K562 (cell line): ENCODE data around the gene CPPED1. TPM values are rescaled to one million over a fixed set of nuclear protein-coding genes. Genes with fewer than 3 reads are reported as not detected.

Experiments used
- ATAC-seq: fragments of 200-7000 bp; cut with Tn5 transposase; 3 replicates; pipeline ENCODE4 v1.9.1; 2020; ENCODE audit warnings: moderate library complexity
- BruUV-seq: library from RNA; stranded (reverse); fragments of 400-500 nt; replicated peaks from 2 replicates; lab custom pipeline; 2021; lab: Mats Ljungman, UMichigan
- CTCF ChIA-PET: fragments of 300-600 bp; formaldehyde crosslinking; extraction: SDS; loops from one replicate; lab custom pipeline; 2021; ENCODE audit warnings: low intra/inter-chr PET ratio; lab: Yijun Ruan, JAX
- POLR2A ChIA-PET: fragments of 300-600, 350-650 bp; sonication (Branson Sonifier 250); formaldehyde crosslinking; extraction: SDS; loops from one replicate; lab custom pipeline; 2021; ENCODE audit warnings: antibody characterized with exemption, inconsistent platforms; lab: Yijun Ruan, JAX
- DNase-seq, 4 experiments: peaks; one replicate each; pipeline versions ENCODE4 v3.0.0 to v3.0.0-alpha.2; 2011 to 2018; ENCODE audit warnings: low spot score in 3 of 4, mixed read lengths in 3 of 4; ENCODE audit errors: extremely low read depth in 1 of 4
- FAIRE-seq: peaks from 2 replicates; lab custom pipeline; 2011; peaks lifted over from hg19 to GRCh38; lab: Jason Lieb, UNC
- H2AFZ ChIP-seq: 2 replicates; pipeline ENCODE4 v1.6.0; 2011; ENCODE audit warnings: low read depth, low read length, control low read depth, inconsistent platforms
- H3K27ac ChIP-seq: fragments of 200-600 bp; 3 replicates; pipeline ENCODE4 v1.8.0; 2011; ENCODE audit warnings: low read depth, mild to moderate bottlenecking, control low read depth, inconsistent platforms, low read length, moderate library complexity, mixed read lengths; ENCODE audit errors: extremely low read depth
- H3K27me3 ChIP-seq, 2 experiments: fragments of 300-600 bp in 1 of 2; 2 replicates in 1 of 2; 3 replicates in 1 of 2; pipeline versions ENCODE4 v1.6.0 to v1.8.0; 2011; ENCODE audit warnings: inconsistent platforms in 2 of 2, low read length in 2 of 2, mild to moderate bottlenecking in 1 of 2, mixed read lengths in 1 of 2, moderate library complexity in 1 of 2; ENCODE audit not compliant: control insufficient read depth in 2 of 2, insufficient read depth in 2 of 2
- H3K36me3 ChIP-seq: fragments of 300-600 bp; 3 replicates; pipeline ENCODE4 v1.8.0; 2011; ENCODE audit warnings: mild to moderate bottlenecking, low read length, inconsistent platforms; ENCODE audit not compliant: control insufficient read depth, insufficient read depth
- H3K4me1 ChIP-seq, 2 experiments: fragments of 200-600 bp in 1 of 2; replicated peaks in 1 of 2; 2 replicates in 1 of 2; 3 replicates in 1 of 2; pipeline versions ENCODE4 v1.5.1 to v1.8.0; 2011; ENCODE audit warnings: inconsistent platforms in 2 of 2, low read length in 2 of 2, mild to moderate bottlenecking in 1 of 2, mixed read lengths in 1 of 2, moderate library complexity in 1 of 2; ENCODE audit not compliant: control insufficient read depth in 2 of 2, insufficient read depth in 2 of 2
- H3K4me2 ChIP-seq: 2 replicates; pipeline ENCODE4 v1.6.1; 2011; ENCODE audit warnings: low read length, control low read depth, inconsistent platforms, mixed read lengths; ENCODE audit not compliant: insufficient read depth
- H3K4me3 ChIP-seq: fragments of 200-600 bp; sonication (generic), shearing (Covaris generic); 2 replicates; pipeline ENCODE4 v1.5.1; 2016; ENCODE audit warnings: control low read depth, inconsistent platforms
- H3K79me2 ChIP-seq: fragments of 200-600 bp; 3 replicates; pipeline ENCODE4 v1.8.0; 2011; ENCODE audit warnings: low read length, inconsistent platforms; ENCODE audit not compliant: control insufficient read depth, insufficient read depth
- H3K9ac ChIP-seq, 2 experiments: 2 replicates each; pipeline versions ENCODE4 v1.6.0 to v1.6.1; 2011; ENCODE audit warnings: low read depth in 2 of 2, low read length in 2 of 2, control low read depth in 1 of 2, inconsistent platforms in 1 of 2, mild to moderate bottlenecking in 1 of 2, mixed read lengths in 1 of 2; ENCODE audit not compliant: insufficient read depth in 1 of 2
- H3K9me1 ChIP-seq: one replicate; pipeline ENCODE4 v1.6.0; 2011; ENCODE audit warnings: inconsistent platforms, mild to moderate bottlenecking, low read length, moderate library complexity; ENCODE audit not compliant: control insufficient read depth, insufficient read depth
- H3K9me3 ChIP-seq: replicated peaks from 2 replicates; pipeline ENCODE4 v1.5.1; 2011; ENCODE audit warnings: low read depth, low read length, inconsistent platforms; ENCODE audit not compliant: control insufficient read depth, insufficient read depth
- H4K20me1 ChIP-seq: replicated peaks from 2 replicates; pipeline ENCODE4 v1.6.1; 2011; ENCODE audit warnings: low read length, inconsistent platforms, mixed read lengths; ENCODE audit not compliant: control insufficient read depth, insufficient read depth
- BCL6 ChIP-seq: fragments of 250-450 bp; sonication (Bioruptor Pico); IDR thresholded peaks from 2 replicates; pipeline ENCODE4 v1.4.0; 2020
- CBX3 ChIP-seq, 2 experiments: IDR thresholded peaks; 1 replicate in 1 of 2; 2 replicates in 1 of 2; pipeline ENCODE4 v1.6.1; 2012; ENCODE audit warnings: inconsistent platforms in 2 of 2, low read length in 2 of 2, borderline replicate concordance in 1 of 2, control low read depth in 1 of 2
- E2F5 ChIP-seq: sonication (generic); formaldehyde crosslinking; IDR thresholded peaks from 2 replicates; pipeline ENCODE4 v1.8.0; 2022; ENCODE audit warnings: mild to moderate bottlenecking, missing genetic modification reagents
- FOXO4 ChIP-seq: fragments of 450-650 bp; formaldehyde crosslinking; IDR thresholded peaks from 2 replicates; pipeline ENCODE4 v1.4.0; 2020; ENCODE audit warnings: mild to moderate bottlenecking, moderate library complexity
- NELFE ChIP-seq: IDR thresholded peaks from 2 replicates; pipeline ENCODE4 v1.6.1; 2011; ENCODE audit warnings: mild to moderate bottlenecking; ENCODE audit not compliant: insufficient read depth, insufficient read length
- PBX2 ChIP-seq, 2 experiments: IDR thresholded peaks in 1 of 2; conservative IDR thresholded peaks in 1 of 2; 2 replicates each; pipeline ENCODE4 v1.6.1; 2016; ENCODE audit warnings: low read depth in 2 of 2, mild to moderate bottlenecking in 1 of 2, missing compliant biosample characterization in 1 of 2, missing genetic modification characterization in 1 of 2, moderate library complexity in 1 of 2
- PHF20 ChIP-seq: fragments of 450-650 bp; IDR thresholded peaks from 2 replicates; pipeline ENCODE4 v1.6.1; 2018; ENCODE audit not compliant: partially characterized antibody
- TBP ChIP-seq: optimal IDR thresholded peaks from 2 replicates; pipeline ENCODE3; 2011; ENCODE audit warnings: low read depth, low read length, improper control_type of control experiment
- TRIM24 ChIP-seq, 2 experiments: fragments of 450-650 bp; IDR thresholded peaks; 2 replicates each; pipeline ENCODE4 v1.6.1; 2016
- ZNF165 ChIP-seq: fragments of 250-450 bp; sonication (Bioruptor Pico); IDR thresholded peaks from 2 replicates; pipeline ENCODE4 v1.4.0; 2020; ENCODE audit warnings: borderline replicate concordance
- ZNF280A ChIP-seq: fragments of 450-650 bp; IDR thresholded peaks from 2 replicates; pipeline ENCODE4 v1.6.1; 2018; ENCODE audit warnings: mild to moderate bottlenecking, low read depth; ENCODE audit not compliant: partially characterized antibody
- ZNF324 ChIP-seq: fragments of 250-450 bp; sonication (Bioruptor Pico); IDR thresholded peaks from 2 replicates; pipeline ENCODE4 v1.4.0; 2020; ENCODE audit warnings: mild to moderate bottlenecking
- WGBS: fragments of 100-300 bp; shearing (Covaris generic); methylation state at CpG from one replicate; pipeline ENCODE4 v1.1.6; 2016; ENCODE audit warnings: low coverage, mixed read lengths; ENCODE audit not compliant: insufficient coverage; ENCODE audit errors: missing lambda C conversion rate; 5-methylcytosine and 5-hydroxymethylcytosine counted together
- in situ Hi-C: fragments of 300-500 bp; cut with MboI; formaldehyde crosslinking; loops from 4 replicates; pipeline ENCODE4 v1.15.0; 2018; ENCODE audit warnings: inconsistent platforms, mixed read lengths
- intact Hi-C: fragments of 100-400 bp; cut with micrococcal nuclease; formaldehyde crosslinking; loops from 2 replicates; pipeline ENCODE4 v1.14.2; 2022
- polyA plus RNA-seq, 8 experiments: library from polyadenylated mRNA; depleted of rRNA in 4 of 8; stranded (reverse) in 5 of 8; unstranded in 3 of 8; fragments of >200 nt; fragmentation: Nextera tagmentation in 2 of 8; fragmentation: Illumina TruSeq in 1 of 8; extraction: Ambion mirVana in 2 of 8; extraction: Trizol in 1 of 8; gene quantifications; 2 replicates each; pipeline versions ENCODE4 v1.2.1 to v1.2.3, GENCODE V29; 2011 to 2014; ENCODE audit warnings: inconsistent platforms in 1 of 8, missing spikeins in 1 of 8
- total RNA-seq, 7 experiments: library from RNA; depleted of rRNA in 6 of 7; stranded (reverse); fragments of >200 nt in 6 of 7; fragmentation: Illumina TruSeq in 2 of 7; extraction: Trizol in 2 of 7; gene quantifications; 2 replicates each; pipeline versions ENCODE4 v1.2.1 to v1.2.3, GENCODE V29; 2011 to 2021; ENCODE audit warnings: low replicate concordance in 1 of 7

The CPPED1 gene
- total and polyA plus RNA-seq, 9 of the 15 experiments (the other 6 are each of a cell fraction or from before 2014, with no cell fraction given) = 7.5 to 25.7 (median 16.9) TPM

DNA sequence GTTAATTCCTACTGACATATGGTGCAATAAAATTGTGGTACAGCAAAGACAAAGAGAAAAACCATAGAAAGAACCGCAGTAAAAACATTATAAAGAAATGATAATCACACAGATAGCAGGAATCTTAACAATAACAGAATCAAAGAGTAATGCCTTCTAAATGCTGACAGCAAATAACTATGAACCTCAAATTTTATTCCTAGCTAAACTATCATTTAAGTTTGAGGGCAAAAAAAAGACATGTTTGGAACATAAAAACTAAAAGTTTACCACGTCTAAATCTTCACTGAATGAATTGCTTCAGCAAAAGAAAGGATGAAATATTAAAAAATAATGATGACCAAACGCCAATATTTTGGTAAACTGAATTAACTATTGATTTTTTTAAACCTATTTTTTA is 135.8 kb downstream of the CPPED1 start (continued):
- TF ChIP-seq ZNF280A (peak; percentile 12), PBX2 (CRISPR knock-in tag; IDR thresholded peaks at IDR 0.05; ENCODE audit: low read depth) (no peak), PBX2 (tag; conservative IDR thresholded peaks at IDR 0.05; ENCODE audit: low read depth) (no peak), BCL6 (CRISPR knock-in tag) (no peak), TRIM24 (IDR thresholded peaks at IDR 0.05) (peak; percentile 20 to 30; a peak in 1 of 4 replicates), TBP (no peak)
- TF ChIP-seq, all 486 proteins: peak for 4

- POLR2A ChIA-PET = interaction anchor here (0.7 to 1.3 kb wide), 4 partner anchors 13 to 253 kb away, joined by 3 to 5 read pairs (median 4); no protein-coding TSS in a partner anchor
Observed at GRCh38 chr16:12664164-12664733, 139.4 kb downstream of the CPPED1 start.

More at GRCh38 chr16:12664164-12664733, 139.4 kb downstream of the CPPED1 start:
- H3K4me3 ChIP-seq = no peak overlapping the region
- in situ Hi-C loops = no loop called here
- intact Hi-C loops = no loop called here
- no peak for DNase-seq
- TF ChIP-seq E2F5 (CRISPR knock-in tag) (no peak), ZNF165 (CRISPR knock-in tag) (no peak), FOXO4 (CRISPR knock-in tag) (no peak), NELFE (no peak), ZNF324 (no peak), CBX3 (IDR thresholded peaks at IDR 0.05; ENCODE audit: borderline replicate concordance in 1 of 2, low read length in 2 of 2) (no peak), PHF20 (no peak)
- TF ChIP-seq, all 486 proteins: peak for 0
- Histone ChIP-seq H3K27ac (no peak overlapping the region), H3K9me1 (no peaks in the 10 kb centered on the region), H3K4me1 (no peaks in the 10 kb centered on the region), H3K9me3 (0 out of 2 replicates have a peak, but pooled peaks cover 5% of the 10 kb centered on the region), H3K4me2 (no peak overlapping the region), H3K27me3 (no peaks in the 10 kb centered on the region), H3K36me3 (no peaks in the 10 kb centered on the region), H4K20me1 (no peaks in the 10 kb centered on the region), H3K9ac (no peak overlapping the region), H2AFZ (no peak overlapping the region), H3K79me2 (no peaks in the 10 kb centered on the region)
- ATAC-seq (no peak), FAIRE-seq (no peak)
- BruUV-seq = no TSS peak
- CTCF ChIA-PET = no interaction called here
- 88% methylated on average over 9 of the region's 9 CpGs for WGBS
